ENCODE measurements around the gene UBXN6. TPM values are rescaled to one million over a fixed set of nuclear protein-coding genes. Genes with fewer than 3 reads are reported as not detected.

UBXN6 gene
- total RNA-seq, 2 donors from 2014 or later = 31.2 to 36.9 TPM

DNA sequence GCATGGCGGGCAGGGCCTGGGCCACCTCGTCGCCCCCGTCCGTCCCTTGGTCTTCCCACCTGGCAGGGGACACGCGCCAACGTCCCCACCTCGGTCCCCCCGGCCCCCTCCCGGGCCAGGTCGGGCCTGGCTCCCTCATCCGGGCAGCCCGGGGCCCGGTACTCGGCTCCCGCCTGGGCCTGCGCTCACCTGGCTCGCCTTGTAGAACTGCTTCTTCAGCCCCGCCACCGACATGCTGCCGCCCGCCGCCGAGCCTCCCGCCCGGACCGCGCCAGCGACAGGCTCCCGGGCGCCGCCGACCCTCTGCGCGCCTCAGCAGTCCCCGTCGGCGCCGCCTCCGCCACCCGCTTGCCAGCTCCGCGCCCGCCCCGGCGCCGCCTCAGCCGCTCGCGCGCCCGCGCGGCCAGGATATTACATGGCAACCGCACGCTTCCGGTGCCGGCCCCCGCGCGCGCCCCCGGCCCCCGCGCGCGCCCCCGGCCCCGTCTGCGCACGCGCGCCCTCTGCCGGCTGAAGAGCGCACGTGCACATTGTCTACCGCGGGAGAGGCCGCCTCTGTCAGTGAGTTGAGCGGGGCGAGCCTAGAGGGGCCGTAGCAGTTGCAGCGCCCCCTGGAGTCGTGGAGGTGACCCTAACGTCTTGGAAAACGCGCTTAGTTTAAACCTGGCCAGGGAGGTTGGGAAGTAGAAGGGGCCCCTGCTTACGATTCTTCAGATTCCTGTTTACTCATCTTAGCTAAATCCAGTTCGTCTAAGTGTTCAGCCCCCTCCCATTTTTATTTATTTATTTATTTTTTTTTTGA lies 57.3 kb downstream of the UBXN6 start, which contains the start of gene SH3GL1:
TSS of gene SH3GL1 (minus strand) at position 413 of the 802 bp plus-strand sequence. CDS start at position 234, 179 bp downstream.
- Mint-ChIP-seq H3K9me3 (no peaks in the 10 kb centered on the region), H3K27me3 (ENCODE audit: insufficient read depth) (no peaks in the 10 kb centered on the region)

DNA sequence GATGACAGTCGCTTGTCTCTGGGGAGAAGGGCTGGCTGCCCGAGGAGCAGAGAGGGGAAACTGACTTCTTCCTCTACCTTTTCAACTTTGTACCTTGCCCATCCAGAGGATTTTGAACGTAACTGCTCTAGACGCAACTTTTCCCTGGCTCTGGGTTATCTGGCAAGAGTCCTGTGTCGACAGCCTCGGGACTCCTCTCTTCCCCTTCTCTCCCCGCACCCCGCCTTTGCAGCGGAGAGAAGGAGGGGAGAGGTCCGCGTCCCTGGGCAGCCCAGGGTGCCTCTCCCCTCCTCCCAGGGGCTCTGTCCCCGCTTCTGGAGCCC lies 57.8 kb downstream of the UBXN6 start:
- Histone ChIP-seq H3K36me3 (ENCODE audit: control insufficient read depth, insufficient read depth, low read length) (peaks cover 21% of the 10 kb centered on the region), H3K4me1 (ENCODE audit: control insufficient read depth, insufficient read depth, low read length) (no peaks in the 10 kb centered on the region), H3K9ac (ENCODE audit: extremely low read depth, low read length, poor library complexity, severe bottlenecking) (peak overlapping the region; percentile 80), H3K27me3 (ENCODE audit: control insufficient read depth, insufficient read depth, low read length, poor library complexity, severe bottlenecking) (no peaks in the 10 kb centered on the region), H3K4me3 (ENCODE audit: low read length) (peak overlapping the region; percentile 98), H3K9me3 (ENCODE audit: control insufficient read depth, low read length) (no peaks in the 10 kb centered on the region), H3K27ac (ENCODE audit: low read depth, low read length) (peak overlapping the region; percentile 50)
- WGBS, 2 experiments (ENCODE audit: insufficient coverage in 1 of 2, insufficient read length in 1 of 2) = 0% methylated on average over 4 to 12 of the region's 12 CpGs
- TF ChIP-seq, protein P1, sequence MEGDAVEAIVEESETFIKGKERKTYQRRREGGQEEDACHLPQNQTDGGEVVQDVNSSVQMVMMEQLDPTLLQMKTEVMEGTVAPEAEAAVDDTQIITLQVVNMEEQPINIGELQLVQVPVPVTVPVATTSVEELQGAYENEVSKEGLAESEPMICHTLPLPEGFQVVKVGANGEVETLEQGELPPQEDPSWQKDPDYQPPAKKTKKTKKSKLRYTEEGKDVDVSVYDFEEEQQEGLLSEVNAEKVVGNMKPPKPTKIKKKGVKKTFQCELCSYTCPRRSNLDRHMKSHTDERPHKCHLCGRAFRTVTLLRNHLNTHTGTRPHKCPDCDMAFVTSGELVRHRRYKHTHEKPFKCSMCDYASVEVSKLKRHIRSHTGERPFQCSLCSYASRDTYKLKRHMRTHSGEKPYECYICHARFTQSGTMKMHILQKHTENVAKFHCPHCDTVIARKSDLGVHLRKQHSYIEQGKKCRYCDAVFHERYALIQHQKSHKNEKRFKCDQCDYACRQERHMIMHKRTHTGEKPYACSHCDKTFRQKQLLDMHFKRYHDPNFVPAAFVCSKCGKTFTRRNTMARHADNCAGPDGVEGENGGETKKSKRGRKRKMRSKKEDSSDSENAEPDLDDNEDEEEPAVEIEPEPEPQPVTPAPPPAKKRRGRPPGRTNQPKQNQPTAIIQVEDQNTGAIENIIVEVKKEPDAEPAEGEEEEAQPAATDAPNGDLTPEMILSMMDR (conservative IDR thresholded peaks at IDR 0.05) = no peak
- Mint-ChIP-seq H3K27ac (peak overlapping the region; percentile 89), H3K9me3 (no peaks in the 10 kb centered on the region), H3K4me1 (peaks cover 31% of the 10 kb centered on the region), H3K27me3 (ENCODE audit: insufficient read depth) (no peaks in the 10 kb centered on the region), H3K4me3 (peak overlapping the region; percentile 78), H3K36me3 (ENCODE audit: low read depth) (peaks cover 22% of the 10 kb centered on the region)
- peak; percentile 71 for DNase-seq

More for the DNA sequence above, 57.3 kb downstream of the UBXN6 start, which contains the start of gene SH3GL1:
- Histone ChIP-seq H3K4me3 (ENCODE audit: low read length) (peak within 1 kb of the TSS; percentile 98), H3K27ac (ENCODE audit: low read depth, low read length) (peak within 1 kb of the TSS; percentile 50), H3K4me1 (ENCODE audit: control insufficient read depth, insufficient read depth, low read length) (no peaks in the 10 kb centered on the region), H3K27me3 (ENCODE audit: control insufficient read depth, insufficient read depth, low read length, poor library complexity, severe bottlenecking) (no peaks in the 10 kb centered on the region), H3K9ac (ENCODE audit: extremely low read depth, low read length, poor library complexity, severe bottlenecking) (peak within 1 kb of the TSS; percentile 80), H3K9me3 (ENCODE audit: control insufficient read depth, low read length) (no peaks in the 10 kb centered on the region), H3K36me3 (ENCODE audit: control insufficient read depth, insufficient read depth, low read length) (peaks cover 16% of the 10 kb centered on the region)
- Mint-ChIP-seq H3K27ac (peak within 1 kb of the TSS; percentile 92), H3K36me3 (ENCODE audit: low read depth) (peaks cover 19% of the 10 kb centered on the region), H3K4me1 (peaks cover 26% of the 10 kb centered on the region), H3K4me3 (peak within 1 kb of the TSS; percentile 78)
- TF ChIP-seq, protein P1 (conservative IDR thresholded peaks at IDR 0.05) = peak; percentile 96
- DNase-seq = peak; percentile 95
- WGBS, 2 experiments (ENCODE audit: insufficient coverage in 1 of 2, insufficient read length in 1 of 2) = 0 to 1% methylated on average over 20 to 89 of the region's 90 CpGs

- Histone ChIP-seq H3K9ac (ENCODE audit: extremely low read depth, low read length, poor library complexity, severe bottlenecking) (no peak overlapping the region), H3K27ac (ENCODE audit: low read depth, low read length) (peak overlapping the region; percentile 19), H3K36me3 (ENCODE audit: control insufficient read depth, insufficient read depth, low read length) (peaks cover 21% of the 10 kb centered on the region), H3K9me3 (ENCODE audit: control insufficient read depth, low read length) (no peaks in the 10 kb centered on the region), H3K4me3 (ENCODE audit: low read length) (no peak overlapping the region), H3K4me1 (ENCODE audit: control insufficient read depth, insufficient read depth, low read length) (peaks cover 7% of the 10 kb centered on the region), H3K27me3 (ENCODE audit: control insufficient read depth, insufficient read depth, low read length, poor library complexity, severe bottlenecking) (no peaks in the 10 kb centered on the region)
- 92 to 94% methylated on average over 14 to 15 of the region's 15 CpGs for WGBS, 2 experiments (ENCODE audit: insufficient coverage in 1 of 2, insufficient read length in 1 of 2)
- Mint-ChIP-seq H3K36me3 (ENCODE audit: low read depth) (peaks cover 16% of the 10 kb centered on the region), H3K4me3 (no peak overlapping the region), H3K4me1 (peaks cover 32% of the 10 kb centered on the region), H3K27ac (no peak overlapping the region), H3K9me3 (no peaks in the 10 kb centered on the region), H3K27me3 (ENCODE audit: insufficient read depth) (no peaks in the 10 kb centered on the region)
- peak; percentile 44 for DNase-seq
- TF ChIP-seq, protein P1 (conservative IDR thresholded peaks at IDR 0.05) = no peak
These were observed 60.4 kb downstream of the UBXN6 start for GRCh38 chr19:4396949-4397783.

Small RNA genes lying within 50 kb of the gene (microRNA-seq; reads per million reads assigned to microRNA genes)
- 0.44 reads per million for gene MIR4746 (ENCODE audit: borderline microRNAs expressed)

Other genes starting within 250 kb of the UBXN6 start
- not detected for gene EBI3, start 228.3 kb downstream of the UBXN6 start, total RNA-seq
- 10 to 100 TPM; 15.8 to 16.4 TPM for gene YJU2, start 210.7 kb downstream of the UBXN6 start, total RNA-seq
- 1 to 10 TPM; 2.8 to 6.6 TPM for gene SHD, start 178.5 kb downstream of the UBXN6 start, total RNA-seq
- under 1 TPM; 0.58 to 0.70 TPM for gene TMIGD2, start 155.4 kb downstream of the UBXN6 start, total RNA-seq
- 10 to 100 TPM; 33.3 to 37.9 TPM for gene FSD1, start 153.2 kb downstream of the UBXN6 start, total RNA-seq
- gene STAP2, start 119.0 kb downstream of the UBXN6 start, total RNA-seq = 10 to 100 TPM; 12.7 to 13.3 TPM
- gene MPND, start 114.2 kb downstream of the UBXN6 start, total RNA-seq = 10 to 100 TPM; 51.5 to 55.9 TPM
- gene SH3GL1, start 57.2 kb downstream of the UBXN6 start, total RNA-seq = 10 to 100 TPM; 76.8 to 77.0 TPM
- 10 to 100 TPM; 70.7 to 76.9 TPM for gene CHAF1A, start 55.2 kb downstream of the UBXN6 start, total RNA-seq
- gene HDGFL2, start 14.5 kb upstream of the UBXN6 start, total RNA-seq = 100 to 1,000 TPM; 117 TPM
- gene PLIN4, start 60.7 kb upstream of the UBXN6 start, total RNA-seq = under 1 TPM; 0.33 to 0.66 TPM
- gene PLIN5, start 77.4 kb upstream of the UBXN6 start, total RNA-seq = 1 to 10 TPM; 3.7 to 3.9 TPM
- 1 to 10 TPM in 1 of 2 donors, under 1 TPM in 1; 0.86 to 1.4 TPM for gene LRG1, start 82.2 kb upstream of the UBXN6 start, total RNA-seq
- gene SEMA6B, start 101.9 kb upstream of the UBXN6 start, total RNA-seq = 10 to 100 TPM; 28.9 to 67.8 TPM
- gene TNFAIP8L1, start 181.7 kb upstream of the UBXN6 start, total RNA-seq = 10 to 100 TPM; 18.1 to 25.5 TPM
- 10 to 100 TPM; 58.7 to 64.0 TPM for gene MYDGF, start 212.5 kb upstream of the UBXN6 start, total RNA-seq